Measurements from ENCODE around the gene ADGRV1.

Gene ADGRV1

DNA sequence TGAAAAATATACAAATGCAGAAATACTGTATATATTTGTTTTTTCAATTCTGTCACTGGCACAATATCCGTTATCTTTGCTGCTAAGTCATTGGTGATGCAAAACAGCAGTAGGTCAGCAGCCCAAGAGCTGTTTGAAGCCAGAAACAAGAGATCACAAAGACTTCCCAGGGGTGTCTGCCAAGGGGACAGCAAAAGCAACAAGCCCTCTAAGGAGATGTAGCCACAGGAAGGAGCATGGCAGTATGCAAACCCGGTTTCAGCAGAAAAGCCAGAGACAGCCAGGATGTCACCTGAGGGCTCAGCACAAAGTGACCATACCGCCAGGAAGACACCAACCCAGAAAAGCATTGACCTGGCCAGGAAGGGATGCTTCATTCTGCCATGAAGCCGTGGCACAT lies 583.0 kb downstream of the ADGRV1 start:
- TF ChIP-seq, protein P1, sequence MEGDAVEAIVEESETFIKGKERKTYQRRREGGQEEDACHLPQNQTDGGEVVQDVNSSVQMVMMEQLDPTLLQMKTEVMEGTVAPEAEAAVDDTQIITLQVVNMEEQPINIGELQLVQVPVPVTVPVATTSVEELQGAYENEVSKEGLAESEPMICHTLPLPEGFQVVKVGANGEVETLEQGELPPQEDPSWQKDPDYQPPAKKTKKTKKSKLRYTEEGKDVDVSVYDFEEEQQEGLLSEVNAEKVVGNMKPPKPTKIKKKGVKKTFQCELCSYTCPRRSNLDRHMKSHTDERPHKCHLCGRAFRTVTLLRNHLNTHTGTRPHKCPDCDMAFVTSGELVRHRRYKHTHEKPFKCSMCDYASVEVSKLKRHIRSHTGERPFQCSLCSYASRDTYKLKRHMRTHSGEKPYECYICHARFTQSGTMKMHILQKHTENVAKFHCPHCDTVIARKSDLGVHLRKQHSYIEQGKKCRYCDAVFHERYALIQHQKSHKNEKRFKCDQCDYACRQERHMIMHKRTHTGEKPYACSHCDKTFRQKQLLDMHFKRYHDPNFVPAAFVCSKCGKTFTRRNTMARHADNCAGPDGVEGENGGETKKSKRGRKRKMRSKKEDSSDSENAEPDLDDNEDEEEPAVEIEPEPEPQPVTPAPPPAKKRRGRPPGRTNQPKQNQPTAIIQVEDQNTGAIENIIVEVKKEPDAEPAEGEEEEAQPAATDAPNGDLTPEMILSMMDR (IDR thresholded peaks at IDR 0.05), result no peak

DNA sequence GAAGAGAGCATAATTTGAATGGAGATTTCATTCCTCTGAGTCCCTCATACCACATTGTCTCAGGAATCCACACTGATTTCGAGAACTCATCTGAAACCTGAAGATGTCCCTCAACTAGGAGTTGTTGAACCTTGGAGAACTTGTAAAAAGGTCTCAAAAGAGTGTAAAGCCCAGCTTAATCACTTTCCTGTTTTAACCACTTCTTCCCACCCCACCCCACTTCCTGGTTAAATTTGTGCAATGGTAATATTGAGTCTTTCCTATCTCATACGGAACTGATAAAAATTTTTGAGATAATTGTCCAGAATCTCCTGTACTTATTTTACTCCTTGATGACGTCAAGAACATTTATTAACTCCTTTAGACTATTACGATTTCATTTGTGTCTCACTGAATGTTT lies 583.8 kb downstream of the ADGRV1 start:
- TF ChIP-seq, protein P1 (IDR thresholded peaks at IDR 0.05), result no peak

DNA sequence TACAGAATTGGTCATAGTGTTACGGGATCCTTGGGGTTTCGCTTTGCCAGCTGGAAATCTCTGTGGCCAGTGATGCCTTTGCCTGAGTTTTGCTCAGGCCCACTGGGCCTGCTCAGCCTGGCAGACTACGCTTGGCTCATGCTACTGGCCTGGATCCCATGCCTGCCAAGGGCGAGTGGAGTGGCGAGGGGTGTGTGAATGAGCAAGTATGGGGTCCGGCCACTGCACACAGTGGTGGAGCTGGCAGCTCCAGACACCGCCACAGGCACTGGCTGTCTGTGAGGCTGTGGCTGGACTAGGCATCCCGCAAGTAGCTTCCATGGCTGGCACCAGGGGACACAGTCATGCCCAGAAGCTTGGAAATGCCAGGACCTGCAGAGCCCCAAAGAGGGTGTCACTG lies 584.2 kb downstream of the ADGRV1 start:
- TF ChIP-seq, protein P1 (IDR thresholded peaks at IDR 0.05), result no peak

DNA sequence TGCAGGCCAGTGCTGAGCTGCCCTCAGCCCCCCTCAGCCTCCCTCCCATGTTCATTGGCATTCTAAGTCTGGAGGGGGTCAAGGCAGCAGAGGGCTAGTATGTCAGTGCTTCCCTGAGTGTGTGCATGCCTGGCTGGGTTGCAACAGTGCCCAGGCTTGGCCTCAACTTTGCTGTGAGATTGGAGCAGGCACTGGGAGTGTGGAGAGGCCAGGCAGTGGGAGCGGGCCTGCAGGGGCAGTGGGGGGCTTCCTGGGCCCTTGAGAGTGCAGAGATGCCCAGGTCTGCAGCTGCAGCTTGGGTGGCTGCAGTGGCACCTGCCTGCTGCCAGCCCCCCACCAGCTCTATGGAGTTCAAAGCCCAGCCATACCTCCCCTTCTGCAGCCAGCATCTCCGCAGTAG lies 585.2 kb downstream of the ADGRV1 start:
- TF ChIP-seq, protein P1 (IDR thresholded peaks at IDR 0.05), result no peak

DNA sequence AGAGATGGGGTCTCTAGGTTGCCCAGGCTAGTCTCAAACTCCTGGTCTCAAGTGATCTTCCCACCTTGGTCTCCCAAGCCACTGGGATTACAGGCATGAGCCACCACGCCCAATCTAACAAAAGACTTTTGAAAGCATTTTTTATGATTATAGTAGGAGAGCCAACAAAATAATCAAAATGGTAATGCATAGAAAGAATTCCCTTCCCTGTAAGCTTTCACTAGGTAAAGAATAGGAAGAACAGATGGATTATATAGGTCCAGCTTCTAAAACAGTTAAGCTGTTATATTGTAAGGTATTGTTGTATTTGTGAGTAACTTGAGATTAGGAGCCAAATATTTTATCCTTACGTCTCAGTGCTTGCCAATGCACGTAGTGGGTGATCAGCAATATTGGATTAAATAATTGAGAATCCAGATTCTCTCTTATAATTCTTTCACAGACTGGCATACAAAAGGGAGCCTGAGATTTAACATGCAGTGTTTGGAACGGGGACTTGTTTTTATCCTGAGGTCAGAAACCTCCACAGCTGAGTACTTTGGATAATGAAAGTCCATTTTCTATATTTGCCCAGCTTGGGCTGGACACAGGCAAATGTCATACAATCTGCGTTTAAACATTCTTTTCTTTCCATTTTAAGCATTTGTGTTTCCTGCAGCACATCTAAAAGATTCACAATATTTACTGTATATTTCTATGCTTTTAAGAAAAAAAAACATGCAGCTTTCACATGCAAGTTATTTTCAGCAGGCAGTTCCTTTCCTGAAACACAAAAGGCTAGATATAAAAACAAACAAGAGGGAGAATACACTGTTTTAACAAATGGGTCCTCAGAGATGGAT lies 586.1 kb downstream of the ADGRV1 start:
- TF ChIP-seq, protein P1 (IDR thresholded peaks at IDR 0.05), result no peak

DNA sequence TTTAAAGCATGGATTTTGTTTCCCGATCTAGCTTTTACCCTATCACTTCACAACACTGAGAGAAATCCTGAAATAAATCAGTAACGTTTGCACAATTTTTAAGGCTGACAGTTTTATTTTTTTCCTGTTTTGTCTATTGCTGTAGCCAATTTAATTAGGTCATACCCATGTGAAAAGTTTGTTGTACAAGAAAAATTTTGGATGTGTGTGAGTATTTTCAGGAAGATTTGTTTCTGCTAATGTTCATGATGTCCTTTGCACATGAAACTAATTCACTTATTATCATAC lies 586.7 kb downstream of the ADGRV1 start:
- TF ChIP-seq, protein P1 (IDR thresholded peaks at IDR 0.05), result no peak

DNA sequence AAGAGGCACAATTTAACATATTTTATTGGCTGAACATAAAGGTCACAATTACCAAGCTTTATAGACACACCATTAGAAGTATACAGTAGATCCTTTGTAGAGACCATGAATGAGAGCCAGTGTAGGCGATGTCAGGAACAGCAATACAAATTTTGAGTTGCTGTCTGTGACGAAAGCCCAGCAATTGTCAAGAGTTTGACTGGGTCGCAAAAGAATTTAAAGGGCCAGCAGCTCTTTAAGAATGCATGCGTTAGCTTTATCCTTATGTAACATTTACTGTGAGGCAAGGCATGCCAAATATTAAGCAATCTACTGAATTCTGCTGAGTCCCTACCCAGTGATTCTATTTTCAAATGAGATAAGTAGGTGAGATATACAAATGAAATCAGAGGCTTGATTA lies 587.6 kb downstream of the ADGRV1 start:
- TF ChIP-seq, protein P1 (IDR thresholded peaks at IDR 0.05), result no peak
